ENCODE results near the gene NOC4L. TPM values are rescaled to one million over a fixed set of nuclear protein-coding genes. Genes with fewer than 3 reads are reported as not detected.
"Not testable (repeated sequence)": the region's sequence is repeated elsewhere in the genome, so short reads cannot be mapped to it uniquely, and the experiment has no call there.

Gene NOC4L
- total RNA-seq, 1 donor from 2014 or later: 49.6 TPM

DNA sequence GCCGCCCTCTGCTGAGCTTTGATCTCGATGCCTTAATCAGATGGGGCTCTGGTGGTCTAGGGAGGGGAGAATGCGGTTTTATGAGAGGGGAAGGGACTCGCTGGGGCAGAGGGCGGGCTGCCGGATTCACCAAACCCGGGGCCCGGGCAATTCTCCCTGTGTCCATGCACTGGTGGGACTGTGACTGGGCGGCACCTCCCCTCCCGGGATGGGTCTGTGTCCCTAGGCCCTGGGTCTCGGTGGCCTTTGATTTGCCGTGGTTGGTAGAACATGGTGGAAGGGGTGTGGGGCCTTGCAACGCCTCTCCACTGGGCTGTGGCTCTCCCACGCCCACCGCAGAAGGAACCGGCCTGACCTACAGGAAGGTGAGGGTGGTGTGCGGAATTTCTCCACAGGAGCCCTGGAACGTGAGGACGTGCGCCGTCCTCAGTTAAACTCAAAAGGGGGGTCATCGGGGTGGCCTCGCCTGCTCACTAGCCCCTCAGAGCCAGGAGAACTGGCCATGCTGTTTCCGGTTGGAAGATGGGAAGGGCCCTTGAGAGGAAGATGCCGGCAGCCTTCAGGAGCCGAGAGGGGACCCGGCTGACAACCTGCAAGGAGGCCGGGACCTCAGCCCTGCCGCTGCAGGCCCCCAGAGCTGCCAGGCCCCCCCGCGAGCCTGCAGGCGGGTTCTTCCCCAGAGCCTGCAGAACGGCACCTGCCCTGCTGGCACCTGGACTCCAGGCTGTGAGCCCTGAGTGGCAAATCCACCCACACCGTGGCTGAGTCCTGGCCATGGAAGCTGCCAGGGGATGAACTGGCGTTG, 43.6 kb downstream of the NOC4L start:
- peak overlapping the region; percentile 99 for H3K4me3 Mint-ChIP-seq
- DNase-seq: no peak
- no peaks in the 10 kb centered on the region for H3K9me3 Mint-ChIP-seq
- H3K27ac Mint-ChIP-seq: no peak overlapping the region
- intact Hi-C loops (cut with micrococcal nuclease): loop anchor here (5.0 kb wide), 2 partner anchors 36 to 574 kb away; partner anchors contain the start of gene ANKLE2
- H3K36me3 Mint-ChIP-seq (ENCODE audit: low read depth): peaks cover 9% of the 10 kb centered on the region
- peaks cover 29% of the 10 kb centered on the region for H3K4me1 Mint-ChIP-seq
- H3K27me3 Mint-ChIP-seq: peaks cover 8% of the 10 kb centered on the region

DNA sequence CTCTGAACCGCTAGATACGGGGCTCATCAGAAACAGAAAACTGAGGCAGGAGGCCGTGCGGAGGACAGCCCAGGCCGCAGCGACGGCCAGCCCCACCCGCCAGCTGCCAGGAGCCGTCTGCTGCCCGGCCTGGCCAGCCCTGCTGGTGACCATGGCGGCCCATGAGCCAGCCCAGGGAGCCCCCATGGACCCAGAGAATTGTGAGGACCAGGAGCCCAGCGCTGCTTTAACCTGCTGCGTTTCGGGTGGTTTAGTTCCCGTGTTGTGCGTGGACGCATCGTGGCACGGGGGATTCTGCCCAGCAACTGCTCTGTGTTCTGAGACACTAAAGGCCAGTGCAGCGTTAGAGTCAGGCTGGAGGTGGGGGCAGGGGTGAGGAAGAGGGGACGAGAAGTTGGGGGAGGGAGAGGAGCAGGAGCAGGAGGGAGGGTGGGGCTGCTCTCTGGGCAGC, 44.2 kb downstream of the NOC4L start:
- Mint-ChIP-seq H3K27ac (no peak overlapping the region), H3K9me3 (no peaks in the 10 kb centered on the region), H3K36me3 (ENCODE audit: low read depth) (peaks cover 9% of the 10 kb centered on the region), H3K4me1 (peaks cover 29% of the 10 kb centered on the region), H3K4me3 (peak overlapping the region; percentile 99), H3K27me3 (peaks cover 6% of the 10 kb centered on the region)
- intact Hi-C loops (cut with micrococcal nuclease): loop anchor here (5.0 kb wide), 2 partner anchors 36 to 574 kb away; partner anchors contain the start of gene ANKLE2
- no peak for DNase-seq

DNA sequence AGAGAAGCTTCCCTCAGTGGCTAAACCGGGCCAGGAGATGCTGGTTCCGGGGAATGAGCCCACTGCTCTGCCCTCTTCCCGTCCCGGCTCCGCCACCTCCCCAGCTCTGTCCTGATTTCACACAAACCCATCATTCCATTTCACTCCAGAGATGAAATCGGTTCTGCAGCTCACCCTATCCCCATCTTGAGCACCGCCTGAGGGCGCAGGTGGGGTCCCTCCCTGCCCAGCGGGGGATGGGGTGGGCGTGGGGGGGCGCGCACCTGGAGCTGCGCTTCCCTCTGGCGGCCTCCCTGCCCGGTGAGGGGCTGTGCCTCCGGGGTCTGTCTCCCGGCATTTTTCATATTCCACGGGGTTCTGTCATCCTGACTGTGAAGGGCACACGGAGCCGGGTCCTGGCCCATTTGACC, 44.7 kb downstream of the NOC4L start:
- intact Hi-C loops (cut with micrococcal nuclease): loop anchor here (1.0 to 5.0 kb wide), 3 partner anchors 37 to 573 kb away; partner anchors contain the start of genes ANKLE2 and ULK1
- Mint-ChIP-seq H3K36me3 (ENCODE audit: low read depth) (peaks cover 9% of the 10 kb centered on the region), H3K9me3 (no peaks in the 10 kb centered on the region), H3K27ac (peak overlapping the region; percentile 91), H3K4me3 (peak overlapping the region; percentile 99), H3K27me3 (peaks cover 6% of the 10 kb centered on the region), H3K4me1 (peaks cover 29% of the 10 kb centered on the region)
- peak; percentile 68 for DNase-seq

- intact Hi-C loops (cut with micrococcal nuclease): loop anchor here (1.0 to 5.0 kb wide), 3 partner anchors 37 to 573 kb away; partner anchors contain the start of genes ANKLE2 and ULK1
- Mint-ChIP-seq H3K4me3 (peak overlapping the region; percentile 99), H3K27me3 (peaks cover 2% of the 10 kb centered on the region), H3K27ac (peak overlapping the region; percentile 91), H3K9me3 (no peaks in the 10 kb centered on the region), H3K36me3 (ENCODE audit: low read depth) (peaks cover 7% of the 10 kb centered on the region), H3K4me1 (peaks cover 26% of the 10 kb centered on the region)
- peak; percentile 98 for DNase-seq
Observed at GRCh38 chr12:132189378-132190011, 45.2 kb downstream of the NOC4L start.

DNA sequence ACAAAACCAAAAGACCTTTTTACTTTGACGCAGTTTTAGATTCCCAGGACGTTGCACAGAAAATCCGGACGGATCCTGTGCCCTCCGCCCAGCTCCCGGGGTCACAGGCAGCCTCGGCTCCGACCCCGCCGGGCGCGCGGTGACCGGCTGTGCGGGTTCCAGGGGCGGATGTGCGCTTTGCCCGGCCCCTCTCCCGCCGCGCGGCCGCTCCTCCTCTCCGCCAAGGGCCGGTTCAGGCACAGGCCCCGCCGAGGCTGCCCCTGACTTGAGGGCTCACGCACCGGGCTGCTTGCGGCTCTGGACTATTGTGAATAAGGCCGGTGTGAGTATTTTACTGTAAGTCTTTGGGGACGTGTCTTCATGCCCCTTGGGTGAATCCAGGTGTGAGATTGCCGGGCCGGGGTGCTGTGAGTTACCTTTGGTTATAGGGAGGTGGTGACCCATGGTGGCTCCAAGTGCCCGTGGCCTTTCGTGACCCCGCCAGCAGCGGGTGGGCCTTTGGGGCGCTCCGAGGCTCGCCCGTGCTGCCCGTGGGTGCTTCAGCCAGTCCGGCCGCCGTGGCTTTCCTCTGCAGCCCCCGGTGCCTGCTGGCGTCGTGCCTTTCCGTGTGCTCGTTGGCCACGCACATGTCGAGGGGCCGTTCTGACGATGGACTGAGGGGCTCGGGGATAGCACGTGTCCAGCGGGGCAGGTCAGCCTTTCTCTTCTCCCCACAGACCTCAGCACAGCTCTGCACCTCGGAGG, 45.9 kb downstream of the NOC4L start:
- H3K9me3 Mint-ChIP-seq: no peaks in the 10 kb centered on the region
- DNase-seq: no peak
- intact Hi-C loops (cut with micrococcal nuclease): no loop called here
- peak overlapping the region; percentile 99 for H3K4me3 Mint-ChIP-seq
- peak overlapping the region; percentile 85 for H3K27ac Mint-ChIP-seq
- peaks cover 25% of the 10 kb centered on the region for H3K4me1 Mint-ChIP-seq
- peaks cover 7% of the 10 kb centered on the region for H3K36me3 Mint-ChIP-seq (ENCODE audit: low read depth)
- H3K27me3 Mint-ChIP-seq: peaks cover 2% of the 10 kb centered on the region

- no peaks in the 10 kb centered on the region for H3K27me3 Mint-ChIP-seq
- H3K36me3 Mint-ChIP-seq (ENCODE audit: low read depth): peaks cover 3% of the 10 kb centered on the region
Observed at GRCh38 chr12:132190834-132191500, 46.7 kb downstream of the NOC4L start.

DNA sequence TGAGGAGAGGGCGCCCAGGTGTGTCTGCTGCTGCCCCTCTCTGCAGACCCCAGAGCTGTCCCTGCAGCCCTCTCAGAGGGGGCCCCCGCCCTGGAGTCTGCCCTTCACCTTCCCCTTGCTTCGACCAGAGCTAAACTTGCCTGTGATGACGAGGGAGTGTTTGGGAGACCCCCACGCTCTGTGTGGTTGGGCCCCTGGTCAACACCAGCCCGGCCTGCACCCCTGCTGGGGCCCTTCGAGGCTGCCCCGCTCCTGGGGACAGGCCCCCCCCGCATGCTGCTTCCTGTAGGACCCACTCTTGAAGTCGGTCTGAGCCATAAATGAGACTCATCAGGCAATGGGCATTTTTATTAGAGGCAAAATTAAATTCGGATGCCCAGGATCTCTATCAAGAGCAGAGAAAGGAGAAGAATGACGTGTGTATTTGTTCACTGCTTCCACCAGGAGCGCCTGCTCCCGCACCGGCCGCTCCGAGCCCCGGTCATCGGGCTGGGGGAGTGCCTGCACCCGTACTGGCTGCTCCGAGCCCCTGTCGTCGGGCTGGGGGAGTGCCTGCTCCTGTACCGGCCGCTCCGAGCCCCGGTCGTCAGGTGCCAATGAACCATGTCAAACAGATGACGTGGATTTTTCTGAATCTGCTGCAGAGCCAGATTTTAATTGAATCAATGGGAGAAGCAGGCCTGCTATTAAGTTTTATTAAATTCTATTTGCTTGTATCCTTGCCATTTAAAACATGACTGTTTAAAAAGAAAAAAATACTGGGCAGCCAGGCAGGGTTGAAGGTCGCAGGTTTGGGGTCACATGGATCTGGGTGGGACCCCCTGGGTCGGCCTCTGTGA, 47.7 kb downstream of the NOC4L start:
- no peaks in the 10 kb centered on the region for H3K9me3 Mint-ChIP-seq
- H3K4me3 Mint-ChIP-seq: no peak overlapping the region
- DNase-seq: no peak
- intact Hi-C loops (cut with micrococcal nuclease): no loop called here
- no peak overlapping the region for H3K27ac Mint-ChIP-seq
- peaks cover 2% of the 10 kb centered on the region for H3K36me3 Mint-ChIP-seq (ENCODE audit: low read depth)
- peaks cover 11% of the 10 kb centered on the region for H3K4me1 Mint-ChIP-seq
- H3K27me3 Mint-ChIP-seq: no peaks in the 10 kb centered on the region

More at GRCh38 chr12:132190834-132191500, 46.7 kb downstream of the NOC4L start:
- intact Hi-C loops (cut with micrococcal nuclease): no loop called here
- no peak for DNase-seq
- Mint-ChIP-seq H3K9me3 (no peaks in the 10 kb centered on the region), H3K4me1 (peaks cover 19% of the 10 kb centered on the region), H3K27ac (no peak overlapping the region), H3K4me3 (peak overlapping the region; percentile 19)

GRCh38 chr12:132194056-132194455, 49.8 kb downstream of the NOC4L start:
- DNase-seq: peak; percentile 71
- H3K4me3 Mint-ChIP-seq: no peak overlapping the region
- peaks cover 2% of the 10 kb centered on the region for H3K36me3 Mint-ChIP-seq (ENCODE audit: low read depth)
- H3K4me1 Mint-ChIP-seq: peaks cover 5% of the 10 kb centered on the region
- intact Hi-C loops (cut with micrococcal nuclease): no loop called here
- no peak overlapping the region for H3K27ac Mint-ChIP-seq
- no peaks in the 10 kb centered on the region for H3K9me3 Mint-ChIP-seq
- H3K27me3 Mint-ChIP-seq: no peaks in the 10 kb centered on the region

DNA sequence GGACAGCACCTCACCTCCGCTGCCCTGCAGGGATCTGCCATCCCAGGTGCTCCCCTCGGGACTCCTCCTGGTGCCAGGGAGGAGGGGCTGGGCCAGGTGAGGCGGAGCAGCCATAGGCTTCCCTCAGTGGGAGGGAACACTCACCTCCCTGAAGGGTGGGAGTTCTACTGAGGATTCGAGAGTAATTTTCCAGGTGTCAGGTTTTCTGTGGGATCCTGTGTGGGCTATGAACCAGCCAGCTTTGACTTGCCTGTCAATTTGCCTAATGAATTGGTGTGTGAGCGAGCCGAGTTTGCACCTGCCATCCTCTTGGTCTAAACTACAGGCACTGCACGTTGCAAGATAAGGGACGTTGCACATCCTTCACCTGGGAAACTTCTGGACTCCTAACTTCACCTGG, 50.3 kb downstream of the NOC4L start:
- H3K36me3 Mint-ChIP-seq (ENCODE audit: low read depth): no peaks in the 10 kb centered on the region
- H3K27me3 Mint-ChIP-seq: no peaks in the 10 kb centered on the region
- no peak overlapping the region for H3K4me3 Mint-ChIP-seq
- no peak overlapping the region for H3K27ac Mint-ChIP-seq
- H3K9me3 Mint-ChIP-seq: no peaks in the 10 kb centered on the region
- no peak for DNase-seq
- intact Hi-C loops (cut with micrococcal nuclease): no loop called here
- H3K4me1 Mint-ChIP-seq: peaks cover 2% of the 10 kb centered on the region

GRCh38 chr12:132195242-132195641, 51.0 kb downstream of the NOC4L start:
- H3K36me3 Mint-ChIP-seq (ENCODE audit: low read depth); H3K9me3 Mint-ChIP-seq; H3K4me3 Mint-ChIP-seq; intact Hi-C loops (cut with micrococcal nuclease); H3K4me1 Mint-ChIP-seq; H3K27me3 Mint-ChIP-seq; DNase-seq; H3K27ac Mint-ChIP-seq: not testable (repeated sequence)

DNA sequence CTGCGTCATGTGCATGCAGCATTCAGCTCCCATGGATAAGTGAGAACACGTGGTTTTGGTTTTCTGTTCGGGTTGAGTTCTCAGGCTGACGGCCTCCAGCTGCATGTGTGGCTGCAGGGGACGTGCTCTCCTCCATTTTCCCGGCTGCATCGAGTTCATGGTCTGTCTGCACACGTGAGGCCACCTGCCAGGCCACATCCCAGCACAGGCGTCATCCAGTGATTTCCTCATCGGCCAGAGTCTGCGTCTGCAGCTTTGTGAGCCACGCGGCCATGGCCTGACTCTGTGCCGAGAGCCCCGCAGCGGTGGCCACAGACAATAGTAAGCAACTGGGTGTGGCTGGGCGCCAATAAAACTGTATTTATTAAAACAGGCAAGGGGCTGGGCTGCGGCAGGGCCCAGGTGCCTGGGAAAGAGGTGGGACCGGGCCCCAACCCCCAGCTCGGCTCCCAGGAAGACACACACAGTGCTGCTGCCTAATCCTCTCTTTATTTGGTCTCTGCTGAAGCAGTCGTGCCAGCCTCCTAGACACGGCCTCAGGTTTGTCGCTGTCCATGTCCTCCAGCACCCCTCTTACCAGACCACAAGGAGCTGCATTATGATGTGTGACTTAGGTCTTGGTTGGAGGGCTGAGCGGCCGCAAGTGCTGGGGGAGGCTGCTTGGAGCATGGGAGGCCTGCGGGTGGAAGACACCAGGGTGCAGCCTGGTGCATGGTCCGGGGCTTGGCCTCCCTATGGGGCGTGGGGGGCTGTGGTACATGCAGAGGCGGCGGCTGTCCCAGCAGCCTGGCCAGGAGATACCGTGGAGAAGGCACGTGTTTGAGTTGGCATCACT, 52.0 kb downstream of the NOC4L start:
- Mint-ChIP-seq H3K4me3 (no peak overlapping the region), H3K36me3 (ENCODE audit: low read depth) (no peaks in the 10 kb centered on the region), H3K4me1 (no peaks in the 10 kb centered on the region), H3K27ac (no peak overlapping the region), H3K27me3 (no peaks in the 10 kb centered on the region), H3K9me3 (no peaks in the 10 kb centered on the region)
- no peak for DNase-seq
- intact Hi-C loops (cut with micrococcal nuclease): no loop called here

- Mint-ChIP-seq H3K36me3 (ENCODE audit: low read depth) (no peaks in the 10 kb centered on the region), H3K27ac (no peak overlapping the region), H3K9me3 (no peaks in the 10 kb centered on the region), H3K4me3 (no peak overlapping the region), H3K27me3 (no peaks in the 10 kb centered on the region), H3K4me1 (no peaks in the 10 kb centered on the region)
- intact Hi-C loops (cut with micrococcal nuclease): no loop called here
- no peak for DNase-seq
Observed at GRCh38 chr12:132196873-132197390, 52.7 kb downstream of the NOC4L start.

Data from activated CD4-positive, alpha-beta T cell treated with anti-CD3 and anti-CD28 coated beads, Interleukin-2, amount 10 ng/mL, durations not matched to agents 24 days and 14 days (primary cell).